Measurements from ENCODE around the gene PTPRK. TPM values are rescaled to one million over a fixed set of nuclear protein-coding genes. Genes with fewer than 3 reads are reported as not detected.

The PTPRK gene
- total and polyA plus RNA-seq, 9 of the 15 experiments (the other 6 are each of a cell fraction or from before 2014, with no cell fraction given), result 0.04 to 0.51 TPM; not detected in 7

DNA sequence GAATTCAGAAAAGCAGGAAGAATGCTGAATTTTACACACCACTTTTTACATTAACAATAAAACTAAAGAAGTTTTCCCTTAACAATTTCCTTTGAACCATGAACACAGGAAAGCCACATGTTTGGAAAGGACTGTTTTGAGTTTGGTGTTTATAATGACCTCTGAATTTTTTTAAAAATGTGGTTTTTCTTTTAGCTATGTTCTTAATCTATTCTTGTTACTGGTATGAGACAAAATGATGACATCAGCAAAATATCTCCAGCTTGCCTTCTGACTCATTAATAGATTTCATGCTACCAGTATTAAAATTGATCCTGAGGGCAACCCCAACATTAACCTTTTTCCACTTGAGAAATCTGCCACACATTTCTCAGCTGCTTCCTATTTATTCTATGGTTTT is 402.0 kb downstream of the PTPRK start:
- POLR2A ChIA-PET, result no interaction called here
- no peaks in the 10 kb centered on the region for H3K9me3 ChIP-seq (replicated peaks; ENCODE audit: control insufficient read depth, insufficient read depth, low read depth, low read length)
- H4K20me1 ChIP-seq (replicated peaks; ENCODE audit: control insufficient read depth, insufficient read depth, low read length), result no peaks in the 10 kb centered on the region
- no peak overlapping the region for H3K9ac ChIP-seq (ENCODE audit: insufficient read depth in 1 of 2, low read depth in 2 of 2, low read length in 2 of 2)
- FAIRE-seq, result no peak
- BruUV-seq (replicated peaks), result no TSS peak
- ATAC-seq, result no peak
- no peak for DNase-seq (ENCODE audit: extremely low read depth in 1 of 4, low spot score in 3 of 4)
- H3K27me3 ChIP-seq (ENCODE audit: control insufficient read depth in 2 of 2, insufficient read depth in 2 of 2, low read length in 2 of 2), result no peaks in the 10 kb centered on the region
- CTCF ChIA-PET (ENCODE audit: low intra/inter-chr PET ratio), result no interaction called here
- H3K27ac ChIP-seq (ENCODE audit: extremely low read depth, low read depth, low read length), result no peak overlapping the region
- H3K9me1 ChIP-seq (ENCODE audit: control insufficient read depth, insufficient read depth, low read length), result no peaks in the 10 kb centered on the region
- intact Hi-C loops (cut with micrococcal nuclease) (no loop called here), in situ Hi-C loops (cut with MboI) (no loop called here)
- H3K36me3 ChIP-seq (ENCODE audit: control insufficient read depth, insufficient read depth, low read length), result no peaks in the 10 kb centered on the region
- H3K4me1 ChIP-seq (replicated peaks in 1 of 2; ENCODE audit: control insufficient read depth in 2 of 2, insufficient read depth in 2 of 2, low read length in 2 of 2), result no peaks in the 10 kb centered on the region
- no peak overlapping the region for H3K4me3 ChIP-seq
- no peak overlapping the region for H3K4me2 ChIP-seq (ENCODE audit: insufficient read depth, low read length)
- no peaks in the 10 kb centered on the region for H3K79me2 ChIP-seq (ENCODE audit: control insufficient read depth, insufficient read depth, low read length)
- H2AFZ ChIP-seq (ENCODE audit: low read depth, low read length), result no peak overlapping the region
- TF ChIP-seq MED1 (CRISPR knock-in tag; IDR thresholded peaks at IDR 0.05; ENCODE audit: borderline replicate concordance) (no peak), ZC3H8 (IDR thresholded peaks at IDR 0.05) (no peak), GABPB2 (CRISPR knock-in tag; conservative IDR thresholded peaks at IDR 0.05) (no peak), KLF6 (CRISPR knock-in tag; IDR thresholded peaks at IDR 0.05; ENCODE audit: borderline replicate concordance) (no peak), MAFF (IDR thresholded peaks at IDR 0.05; ENCODE audit: low read length) (peak; percentile 95), CBX8 (IDR thresholded peaks at IDR 0.05; ENCODE audit: borderline replicate concordance, extremely low read depth, low read depth, low read length, poor library complexity, severe bottlenecking) (no peak), MEIS2 (IDR thresholded peaks at IDR 0.05; ENCODE audit: partially characterized antibody) (no peak), ZFP30 (CRISPR knock-in tag; IDR thresholded peaks at IDR 0.05; ENCODE audit: borderline replicate concordance) (no peak), STAT5B (CRISPR knock-in tag; IDR thresholded peaks at IDR 0.05) (no peak), COPS2 (conservative IDR thresholded peaks at IDR 0.05) (no peak), MAFG (tag; conservative IDR thresholded peaks at IDR 0.05) (peak; percentile 84), DNMT1 (IDR thresholded peaks at IDR 0.05) (no peak), ZNF316 (IDR thresholded peaks at IDR 0.05) (peak; percentile 74), NBN (IDR thresholded peaks at IDR 0.05; ENCODE audit: low read depth) (no peak), FUS (optimal IDR thresholded peaks at IDR 0.05; ENCODE audit: low read depth, low read length) (no peak), SMAD4 (CRISPR knock-in tag; conservative IDR thresholded peaks at IDR 0.05) (no peak), ZNF124 (CRISPR knock-in tag; IDR thresholded peaks at IDR 0.05) (no peak)
- TF ChIP-seq, protein P1, sequence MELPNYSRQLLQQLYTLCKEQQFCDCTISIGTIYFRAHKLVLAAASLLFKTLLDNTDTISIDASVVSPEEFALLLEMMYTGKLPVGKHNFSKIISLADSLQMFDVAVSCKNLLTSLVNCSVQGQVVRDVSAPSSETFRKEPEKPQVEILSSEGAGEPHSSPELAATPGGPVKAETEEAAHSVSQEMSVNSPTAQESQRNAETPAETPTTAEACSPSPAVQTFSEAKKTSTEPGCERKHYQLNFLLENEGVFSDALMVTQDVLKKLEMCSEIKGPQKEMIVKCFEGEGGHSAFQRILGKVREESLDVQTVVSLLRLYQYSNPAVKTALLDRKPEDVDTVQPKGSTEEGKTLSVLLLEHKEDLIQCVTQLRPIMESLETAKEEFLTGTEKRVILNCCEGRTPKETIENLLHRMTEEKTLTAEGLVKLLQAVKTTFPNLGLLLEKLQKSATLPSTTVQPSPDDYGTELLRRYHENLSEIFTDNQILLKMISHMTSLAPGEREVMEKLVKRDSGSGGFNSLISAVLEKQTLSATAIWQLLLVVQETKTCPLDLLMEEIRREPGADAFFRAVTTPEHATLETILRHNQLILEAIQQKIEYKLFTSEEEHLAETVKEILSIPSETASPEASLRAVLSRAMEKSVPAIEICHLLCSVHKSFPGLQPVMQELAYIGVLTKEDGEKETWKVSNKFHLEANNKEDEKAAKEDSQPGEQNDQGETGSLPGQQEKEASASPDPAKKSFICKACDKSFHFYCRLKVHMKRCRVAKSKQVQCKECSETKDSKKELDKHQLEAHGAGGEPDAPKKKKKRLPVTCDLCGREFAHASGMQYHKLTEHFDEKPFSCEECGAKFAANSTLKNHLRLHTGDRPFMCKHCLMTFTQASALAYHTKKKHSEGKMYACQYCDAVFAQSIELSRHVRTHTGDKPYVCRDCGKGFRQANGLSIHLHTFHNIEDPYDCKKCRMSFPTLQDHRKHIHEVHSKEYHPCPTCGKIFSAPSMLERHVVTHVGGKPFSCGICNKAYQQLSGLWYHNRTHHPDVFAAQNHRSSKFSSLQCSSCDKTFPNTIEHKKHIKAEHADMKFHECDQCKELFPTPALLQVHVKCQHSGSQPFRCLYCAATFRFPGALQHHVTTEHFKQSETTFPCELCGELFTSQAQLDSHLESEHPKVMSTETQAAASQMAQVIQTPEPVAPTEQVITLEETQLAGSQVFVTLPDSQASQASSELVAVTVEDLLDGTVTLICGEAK (IDR thresholded peaks at IDR 0.05), result no peak
- TF ChIP-seq, protein P1 (CRISPR knock-in tag; IDR thresholded peaks at IDR 0.05), result no peak

Measured in K562 (cell line).